ENCODE results near the gene TSPAN18.
A peak's percentile ranks its signal among the peaks of the same experiment; 100 is the strongest.

Gene TSPAN18, protein sequence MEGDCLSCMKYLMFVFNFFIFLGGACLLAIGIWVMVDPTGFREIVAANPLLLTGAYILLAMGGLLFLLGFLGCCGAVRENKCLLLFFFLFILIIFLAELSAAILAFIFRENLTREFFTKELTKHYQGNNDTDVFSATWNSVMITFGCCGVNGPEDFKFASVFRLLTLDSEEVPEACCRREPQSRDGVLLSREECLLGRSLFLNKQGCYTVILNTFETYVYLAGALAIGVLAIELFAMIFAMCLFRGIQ

DNA sequence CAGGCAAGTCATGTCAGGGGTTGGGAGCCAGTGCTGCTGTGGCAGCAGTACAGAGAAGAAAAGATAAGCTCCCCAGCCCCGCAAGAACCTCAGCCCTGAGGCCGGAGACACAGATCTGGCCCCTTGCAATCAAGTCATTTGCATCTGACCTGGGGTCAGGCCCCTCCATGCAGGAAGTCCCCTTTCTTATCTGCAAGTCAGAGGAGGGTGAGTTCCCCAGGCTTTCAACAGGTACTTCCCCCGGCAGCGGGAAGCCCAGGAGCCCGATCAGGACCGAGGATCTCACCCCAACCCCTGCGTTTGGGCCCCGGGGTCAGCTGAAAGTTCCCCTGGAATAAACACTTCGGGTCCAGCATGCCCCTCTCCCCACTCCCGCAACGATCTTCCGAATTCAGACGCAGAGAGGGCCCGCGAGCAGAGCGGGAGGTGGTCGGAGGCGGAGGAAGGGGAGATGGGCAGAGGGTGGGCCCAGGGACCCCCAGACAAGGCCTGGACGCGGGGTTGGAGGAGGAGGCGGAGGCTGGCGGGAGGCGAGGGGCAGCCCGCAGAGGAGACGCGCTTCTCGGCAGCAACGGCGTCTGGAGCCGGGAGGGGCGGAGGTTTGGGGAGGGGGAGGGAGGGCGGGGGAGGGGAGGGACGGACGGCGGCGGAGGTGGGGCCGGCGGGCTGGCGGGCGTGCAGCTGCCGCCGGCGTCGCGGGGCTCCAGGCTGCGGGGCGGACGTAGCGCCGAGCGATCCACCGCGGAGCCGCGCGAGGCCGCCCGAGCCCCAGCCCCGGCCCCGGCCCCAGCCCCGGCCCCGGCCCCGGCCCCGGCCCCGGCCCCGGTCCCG, at the start of gene TSPAN18:
TSPAN18 (plus strand) TSS at position 680 of the 831 bp plus-strand sequence. CDS start 179,455 bp downstream, outside the sequence.
- DNase-seq: peak in 1 of 2 donors; percentile 58

DNA sequence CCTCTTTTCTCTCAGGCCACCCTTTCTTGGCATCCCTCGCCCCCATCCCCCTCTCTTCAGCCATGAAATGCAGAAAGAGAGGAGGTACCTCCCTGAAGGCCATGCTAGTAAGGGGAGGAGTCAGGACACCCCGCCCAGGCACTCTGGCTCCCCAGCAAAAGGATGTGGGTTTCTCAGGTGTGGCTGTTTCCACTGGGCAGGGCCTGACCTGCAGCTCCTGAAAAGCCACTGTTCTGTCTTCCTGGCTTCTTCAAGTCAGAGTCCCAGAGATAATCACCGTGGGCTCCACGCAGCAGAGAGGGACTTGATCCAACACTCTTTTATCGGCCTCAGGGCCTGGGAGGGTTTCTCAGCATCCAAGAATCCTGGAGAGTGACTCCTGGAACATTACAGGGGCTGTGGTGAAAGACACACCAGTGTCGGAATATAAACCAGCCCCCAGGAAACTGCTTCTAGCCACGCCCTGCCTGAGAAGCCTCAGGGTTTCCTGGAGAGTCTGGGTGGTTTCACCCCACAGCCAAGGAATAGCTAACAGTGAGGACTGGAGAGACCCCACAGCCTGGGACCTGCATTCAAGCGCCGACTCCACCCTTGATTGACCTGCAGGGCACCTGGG, 45.7 kb upstream of the TSPAN18 start:
- no peak for DNase-seq

DNA sequence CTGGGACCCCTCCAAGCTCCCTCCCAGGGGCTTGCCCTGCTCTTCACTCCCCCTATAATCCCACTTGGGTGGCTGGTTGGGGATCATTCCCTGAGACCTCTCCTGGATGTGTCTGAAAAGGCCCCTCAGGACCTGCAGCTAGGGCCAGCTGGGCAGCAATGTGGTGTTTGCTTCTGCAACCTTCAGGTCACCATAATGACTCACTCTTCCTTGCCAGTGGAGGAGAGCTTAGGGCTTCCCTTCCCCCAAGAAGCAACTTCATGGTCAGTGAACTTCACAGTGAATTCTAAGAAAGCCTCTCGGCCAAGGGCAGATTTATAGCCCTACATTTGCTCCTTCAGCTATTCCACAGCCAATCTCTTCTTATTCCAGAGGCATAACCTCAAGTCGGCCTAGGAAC, 45.1 kb upstream of the TSPAN18 start:
- no peak for DNase-seq

DNA sequence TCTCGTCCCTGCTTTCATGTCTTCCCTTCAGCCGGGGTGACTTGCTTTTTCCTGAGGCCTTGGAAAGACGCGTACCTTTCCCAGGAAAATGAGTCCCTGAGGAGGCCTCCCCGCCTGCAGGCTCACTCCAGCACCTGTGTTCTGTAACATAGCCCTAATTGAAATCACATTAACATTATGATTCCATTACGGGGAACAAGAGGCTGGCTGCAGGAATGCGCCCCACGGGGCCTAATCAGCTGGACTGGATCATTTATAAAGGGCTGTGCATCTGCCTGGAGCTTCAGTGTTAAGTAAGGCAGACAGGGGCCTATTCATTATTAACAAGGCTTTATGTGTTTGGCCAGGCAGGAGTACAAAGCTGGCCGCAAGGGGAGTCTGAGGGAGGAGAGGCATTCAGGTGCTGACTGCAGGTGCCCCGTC, 41.9 kb upstream of the TSPAN18 start:
- no peak for DNase-seq

DNA sequence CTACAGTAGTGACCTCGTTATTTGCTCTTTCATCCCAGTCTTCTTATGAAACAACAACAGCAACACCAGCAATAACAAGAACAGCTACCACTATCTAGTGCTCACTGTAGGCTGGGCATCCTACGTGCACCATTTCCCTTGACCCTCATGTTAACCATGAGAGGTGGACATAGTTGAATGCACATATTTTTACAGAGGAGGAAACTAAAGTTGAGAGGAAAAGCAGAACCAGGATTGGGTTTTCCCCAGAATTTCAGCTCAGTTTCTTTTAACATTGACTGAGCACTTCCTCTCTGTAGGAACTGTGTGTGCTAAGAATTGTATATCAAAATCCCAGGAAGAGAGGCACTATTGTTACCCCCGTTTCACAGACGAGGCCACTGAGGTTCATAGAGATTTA, 39.4 kb upstream of the TSPAN18 start:
- peak; percentile 69 to 73 for DNase-seq

DNA sequence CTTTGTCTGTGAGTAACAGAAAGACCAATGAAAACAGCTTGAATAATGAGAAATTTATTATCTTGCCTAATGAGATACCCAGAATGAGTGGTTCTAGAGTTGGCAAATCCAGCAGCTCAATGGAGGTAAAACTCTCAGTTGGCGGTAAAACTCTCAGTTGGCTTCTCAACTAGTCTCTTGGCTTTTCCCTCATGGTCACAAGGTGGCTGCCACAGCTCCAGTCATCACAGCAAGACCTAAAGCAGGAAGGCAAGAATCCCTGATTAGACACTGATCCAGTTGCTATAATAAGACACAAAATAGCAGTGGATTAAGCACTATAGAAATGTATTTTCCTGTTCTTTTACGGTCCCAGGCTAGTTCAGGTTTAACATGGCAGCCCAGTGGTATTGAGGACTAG, 37.5 kb upstream of the TSPAN18 start:
- no peak for DNase-seq

DNA sequence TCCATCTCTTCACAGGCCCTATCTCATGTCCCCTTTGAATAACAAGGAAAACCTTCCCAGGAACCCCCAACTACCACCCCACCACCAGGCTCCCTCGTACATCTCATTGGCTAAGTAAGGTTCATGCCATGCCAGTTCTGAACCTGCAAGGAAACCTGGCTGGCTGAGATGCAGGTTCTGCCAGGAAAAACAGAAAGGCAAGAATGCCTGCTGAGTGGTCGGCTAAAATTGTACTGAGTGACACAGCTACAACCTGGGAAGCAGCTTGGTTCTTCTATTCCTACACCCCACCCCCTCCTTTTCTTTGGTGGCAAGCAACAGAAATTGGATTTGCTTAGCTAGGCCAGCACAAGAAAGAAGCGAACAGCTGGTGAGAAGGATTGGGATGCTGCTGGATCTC, 36.1 kb upstream of the TSPAN18 start:
- DNase-seq: no peak

DNA sequence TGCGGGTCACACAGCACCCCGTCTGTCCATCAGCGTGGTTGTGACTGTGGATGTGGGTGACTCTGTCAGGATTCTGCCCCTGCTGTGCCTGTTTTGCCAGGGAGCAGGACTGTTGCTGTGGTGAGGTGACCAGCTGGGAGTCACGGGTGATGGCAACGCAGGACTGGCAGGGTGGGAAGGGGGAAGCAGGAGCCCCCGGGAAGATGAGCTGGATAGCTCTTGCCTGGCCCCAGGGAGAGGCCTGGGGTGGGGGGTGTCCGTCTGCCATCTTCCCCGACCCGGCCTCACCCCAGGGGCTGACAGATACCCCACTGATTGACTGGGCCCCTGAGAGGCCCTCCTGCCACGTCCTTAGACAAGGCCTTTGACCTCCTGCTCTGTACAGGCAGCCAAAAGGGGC, 34.3 kb upstream of the TSPAN18 start:
- no peak for DNase-seq

DNA sequence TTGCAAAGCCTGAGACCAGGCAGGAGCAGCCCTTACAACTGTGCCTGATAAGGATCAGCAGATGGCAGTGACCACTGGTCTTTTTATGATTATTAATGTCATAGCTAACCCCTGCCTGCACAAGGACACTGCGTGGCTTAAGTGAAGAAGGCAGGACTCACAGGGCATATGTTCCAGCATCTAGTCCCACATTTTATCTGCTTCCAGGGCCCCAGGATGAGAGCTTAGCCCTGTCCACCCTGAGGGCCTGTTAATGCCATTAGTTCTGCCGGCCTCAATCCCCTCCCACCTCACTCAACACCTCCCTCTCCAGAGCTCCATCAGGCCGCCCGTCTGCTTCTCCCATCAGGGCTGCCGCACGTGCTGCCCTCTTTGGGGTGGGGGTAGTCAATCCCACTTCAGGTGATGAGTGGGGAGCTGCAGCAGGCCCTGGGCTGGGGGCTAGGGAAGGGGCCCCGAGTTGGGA, 33.1 kb upstream of the TSPAN18 start:
- no peak for DNase-seq

DNA sequence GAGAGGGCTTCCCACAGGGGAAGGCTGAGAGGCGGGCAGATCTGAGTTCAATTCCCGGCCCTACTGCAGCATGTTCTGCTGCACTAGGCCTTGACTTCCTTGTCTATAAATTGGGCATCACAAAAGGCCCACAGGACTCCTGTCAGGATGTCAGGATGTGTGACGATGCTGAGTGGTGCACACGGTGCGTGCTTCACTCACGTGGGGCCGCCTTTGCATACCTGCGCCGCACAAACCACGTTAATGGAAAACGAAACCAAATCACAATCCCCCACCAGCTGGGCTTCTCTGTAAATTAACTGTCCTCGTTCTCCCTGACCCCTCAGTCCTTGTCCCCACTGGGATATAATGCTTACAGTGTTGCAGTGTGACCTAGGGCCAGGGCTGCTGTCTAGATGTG, 32.3 kb upstream of the TSPAN18 start:
- no peak for DNase-seq

DNA sequence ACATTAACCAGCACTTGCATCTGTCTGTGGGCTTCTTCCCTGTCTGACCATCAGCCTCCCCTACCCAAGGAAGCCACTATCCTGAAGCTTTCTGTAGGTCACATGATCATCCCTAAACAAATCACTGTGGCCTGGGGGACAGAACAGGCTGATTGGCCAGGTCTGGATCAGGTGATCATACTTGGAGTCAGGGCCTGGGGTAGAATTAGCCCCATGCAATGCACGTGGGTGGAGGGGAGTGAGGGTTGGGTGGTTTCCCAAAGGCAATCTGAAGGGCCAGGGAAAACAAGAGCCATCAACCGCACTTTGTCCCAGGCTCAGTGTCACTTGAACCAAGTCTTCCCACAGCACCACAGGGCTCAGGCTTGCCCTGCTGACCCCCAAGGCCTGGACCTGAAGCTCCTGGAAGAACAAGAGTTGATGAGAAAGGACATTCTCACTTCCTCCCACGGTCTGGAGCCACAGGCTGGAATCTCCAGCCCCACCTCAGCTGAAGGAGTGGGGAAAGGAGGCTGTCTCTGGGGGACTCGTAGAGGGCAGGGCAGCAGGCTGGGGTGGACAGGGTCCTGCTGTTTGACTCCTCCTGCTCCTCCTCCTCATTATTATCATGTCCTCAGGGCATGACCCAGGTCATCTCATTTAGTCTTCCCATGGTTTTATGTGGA, 31.5 kb upstream of the TSPAN18 start:
- DNase-seq: peak; percentile 6 to 52

DNA sequence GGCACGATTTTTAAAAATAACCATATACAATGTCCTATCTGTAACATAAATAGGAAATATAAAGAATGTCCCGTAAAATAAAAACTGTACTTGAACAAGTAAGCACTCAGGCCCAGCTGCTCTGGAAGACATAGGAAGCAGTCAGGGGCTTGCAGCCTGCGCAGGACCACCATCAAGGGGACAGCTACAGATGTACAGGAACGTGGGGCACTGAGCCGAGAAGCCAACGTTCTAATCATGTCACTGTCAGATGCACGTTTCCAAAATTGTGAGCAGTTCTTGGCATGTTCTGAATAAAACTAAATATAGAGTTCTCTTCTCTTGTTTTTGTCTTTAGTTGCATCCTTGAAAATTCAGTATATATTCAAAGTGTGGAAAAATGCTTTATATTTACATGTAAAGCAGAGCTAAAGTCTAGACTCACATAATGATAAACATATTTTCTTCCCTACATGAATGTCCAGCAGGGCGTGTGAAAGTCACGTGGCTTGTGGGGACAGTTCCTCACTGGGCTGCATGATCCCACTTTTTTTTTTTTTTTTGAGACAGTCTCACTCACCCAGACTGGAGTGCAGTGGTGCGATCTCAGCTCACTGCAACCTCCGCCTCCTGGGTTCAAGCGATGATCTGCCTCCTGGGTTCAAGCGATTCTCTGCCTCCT, 28.4 kb upstream of the TSPAN18 start:
- DNase-seq: no peak

DNA sequence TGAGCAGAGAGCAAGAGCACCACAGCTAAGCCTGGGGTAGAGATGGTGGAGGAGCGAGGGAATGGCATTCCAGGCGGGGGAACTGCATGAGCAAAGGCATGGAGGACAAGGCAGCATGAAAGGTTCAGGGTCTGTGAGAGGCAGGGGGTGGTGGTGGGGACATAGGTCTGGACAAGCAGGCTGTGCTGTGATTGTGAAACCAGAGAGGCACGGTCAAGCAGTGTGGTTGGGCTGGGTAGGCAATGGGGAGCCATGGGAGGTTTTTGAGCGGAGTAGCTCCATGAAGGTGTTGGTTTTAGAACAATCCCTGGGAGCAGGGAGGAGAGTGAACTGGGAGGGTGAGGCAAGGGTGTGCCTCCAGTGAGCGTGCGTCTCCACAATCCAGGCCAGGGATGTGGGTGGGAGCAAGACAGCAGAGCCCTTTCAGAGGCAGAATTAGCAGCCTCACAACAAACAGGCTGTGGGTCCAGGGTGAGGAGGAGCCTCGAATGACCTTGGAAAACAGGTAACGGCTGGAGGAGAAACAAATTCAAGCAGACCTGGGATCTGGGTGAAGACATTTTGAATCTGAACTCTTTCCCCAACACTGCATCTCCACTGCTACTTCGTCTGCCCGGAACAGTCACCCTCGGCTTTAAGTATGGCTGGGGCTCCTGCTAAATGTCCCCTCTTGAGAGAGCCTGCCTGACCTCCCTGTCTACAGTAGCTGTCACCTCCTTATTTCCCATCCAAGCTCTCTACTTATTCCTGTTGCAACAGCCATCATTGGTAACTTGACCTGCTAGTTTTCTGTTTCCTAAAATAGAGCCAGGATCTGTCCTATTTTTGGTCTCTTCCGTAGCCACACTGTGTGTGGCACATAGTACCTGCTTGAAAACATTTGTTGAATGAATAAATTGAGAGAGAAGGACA, 27.0 kb upstream of the TSPAN18 start:
- DNase-seq: no peak

DNA sequence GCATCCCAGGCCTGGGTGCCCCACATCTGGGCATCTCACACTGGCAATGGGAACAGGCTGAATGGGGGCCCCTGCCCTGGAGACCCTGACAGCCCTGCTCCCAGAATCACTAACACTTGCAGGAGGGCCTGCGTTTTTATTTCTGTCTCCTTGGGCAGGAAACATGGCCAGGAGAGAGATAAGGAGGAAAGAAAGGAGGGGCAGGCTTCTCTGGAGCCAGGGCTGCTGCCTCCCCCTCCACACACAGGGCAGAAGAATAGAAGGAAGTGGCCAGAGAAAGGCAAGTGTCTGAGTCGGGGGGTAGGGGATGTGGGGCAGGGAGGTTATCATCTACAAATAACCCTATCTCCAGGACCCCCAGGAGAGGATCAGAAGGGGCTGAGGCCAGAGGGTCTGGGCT, 25.5 kb upstream of the TSPAN18 start:
- no peak for DNase-seq

DNA sequence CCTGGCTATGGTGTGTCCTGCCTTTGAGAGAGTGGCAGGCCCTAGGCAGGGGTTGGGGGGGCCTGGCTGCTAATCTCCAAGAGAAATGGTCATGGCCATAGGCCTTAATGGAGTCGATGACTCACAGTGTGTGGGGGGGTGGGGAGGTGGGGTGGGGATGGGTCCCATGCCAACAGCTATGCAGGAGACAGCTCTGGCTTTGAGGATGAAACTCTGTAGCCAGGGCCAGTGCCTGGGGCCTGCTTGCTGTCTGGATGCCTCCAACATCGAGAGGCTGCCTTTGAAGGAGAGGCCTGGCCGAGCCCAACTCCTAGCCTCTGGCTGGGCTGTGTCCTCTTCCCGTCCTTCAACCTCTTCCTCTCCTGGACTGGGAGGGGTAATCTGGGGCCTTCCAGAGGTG, 23.9 kb upstream of the TSPAN18 start:
- DNase-seq: no peak

DNA sequence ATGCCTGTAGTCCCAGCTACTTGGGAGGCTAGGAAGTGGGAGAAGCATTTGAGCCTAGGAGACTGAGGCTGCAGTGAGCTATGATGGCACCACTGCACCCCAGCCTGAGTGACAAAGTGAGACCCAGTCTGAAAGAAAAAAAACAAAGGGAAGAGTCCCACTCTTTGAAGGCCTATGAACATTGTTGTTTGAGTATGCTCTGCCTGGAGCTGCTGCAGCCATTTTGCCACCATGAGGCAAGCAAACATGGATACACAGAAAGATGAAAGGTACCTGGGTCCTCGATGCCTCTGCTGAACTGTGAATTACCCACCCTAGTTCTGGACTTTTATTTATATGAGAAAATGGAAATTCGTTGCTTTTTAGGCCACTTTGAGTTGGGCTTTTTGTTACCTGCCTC, 19.7 kb upstream of the TSPAN18 start:
- no peak for DNase-seq

DNA sequence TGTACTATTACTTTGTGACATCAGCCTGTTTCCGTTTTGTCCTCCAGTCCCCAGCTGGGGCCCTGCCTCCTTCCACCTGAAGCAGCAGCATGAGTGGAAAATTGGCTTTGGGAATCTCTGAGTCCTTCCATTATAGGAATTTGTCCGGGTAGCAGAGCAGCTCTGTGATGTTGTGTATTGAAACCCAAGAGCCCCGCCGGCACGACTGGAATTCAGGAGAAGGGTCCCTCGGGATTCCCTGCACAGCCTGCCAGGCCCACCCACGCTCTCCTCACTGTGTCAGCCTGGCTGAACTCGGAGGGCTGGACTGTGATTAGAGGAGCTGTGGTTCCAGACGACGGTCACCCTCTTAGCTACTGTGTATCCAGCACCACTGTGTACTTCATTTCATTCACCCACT, 18.8 kb upstream of the TSPAN18 start:
- DNase-seq: no peak

DNA sequence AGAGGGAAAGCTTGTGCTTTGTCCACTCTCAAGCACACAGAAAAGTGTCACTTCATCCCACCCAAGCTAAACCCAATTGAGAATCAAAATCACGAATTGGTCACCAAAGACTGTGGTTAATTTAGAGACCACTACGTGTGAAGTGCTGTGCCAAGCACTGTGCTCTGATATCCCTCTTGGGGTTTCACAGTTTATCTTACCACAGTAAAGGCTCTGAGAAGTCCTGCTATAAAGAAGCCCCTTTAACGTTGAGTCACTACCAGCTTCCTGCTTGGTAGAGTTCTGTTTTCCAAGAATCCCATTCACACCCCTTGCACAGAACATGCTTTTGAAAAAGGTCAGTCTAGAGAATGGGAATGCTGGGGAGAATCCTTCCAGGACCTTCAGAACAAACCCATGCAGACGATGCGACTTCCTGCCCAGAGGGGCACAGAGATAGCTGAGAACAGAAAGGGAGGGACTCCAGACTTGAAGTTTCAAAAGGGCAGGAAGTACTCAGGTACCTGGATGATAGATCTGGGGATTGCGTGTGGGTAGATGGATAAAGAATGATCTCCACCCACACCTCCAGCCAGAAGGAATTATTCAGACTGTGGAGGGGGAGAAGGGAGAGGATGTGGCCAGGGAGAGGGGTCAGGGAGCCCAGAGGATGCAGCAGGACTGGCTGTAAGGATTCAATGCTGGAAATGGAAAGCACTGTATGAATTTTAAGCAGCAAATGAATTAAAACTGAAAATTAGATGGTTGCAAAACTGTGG, 18.1 kb upstream of the TSPAN18 start:
- no peak for DNase-seq

DNA sequence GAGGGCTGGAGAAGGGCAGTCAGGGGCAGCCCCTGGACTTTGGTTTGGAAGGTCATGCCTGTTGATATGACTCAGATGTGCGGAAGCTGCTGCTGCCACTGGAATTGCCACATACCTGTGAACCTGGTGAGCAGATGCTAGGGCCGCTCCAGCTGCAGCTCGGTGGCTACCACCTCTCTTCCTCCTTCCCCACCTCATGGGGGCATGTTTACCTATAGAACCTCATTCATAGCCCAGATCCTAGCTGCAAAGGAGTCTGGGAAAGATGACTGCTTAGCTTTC, 17.5 kb upstream of the TSPAN18 start:
- no peak for DNase-seq

DNA sequence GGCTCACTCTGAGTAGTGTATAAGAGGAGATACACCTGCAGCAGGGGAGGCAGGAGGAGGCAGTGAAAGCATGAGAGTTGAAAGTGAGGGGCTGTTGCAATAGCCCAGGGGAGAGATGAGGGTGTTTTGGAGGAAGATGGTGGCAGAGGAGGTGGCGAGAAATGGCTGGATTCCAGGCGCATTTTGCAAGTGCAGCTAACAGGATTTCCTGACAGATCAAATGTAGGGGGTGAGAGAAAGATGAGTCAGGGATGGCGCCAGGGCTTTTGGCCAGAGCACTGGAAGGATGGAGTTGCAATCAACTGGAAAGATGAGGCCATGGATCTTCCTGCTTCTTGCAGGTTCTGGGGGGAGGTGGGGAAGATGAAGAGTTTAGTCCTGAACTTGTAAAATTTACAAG, 16.8 kb upstream of the TSPAN18 start:
- DNase-seq: no peak

DNA sequence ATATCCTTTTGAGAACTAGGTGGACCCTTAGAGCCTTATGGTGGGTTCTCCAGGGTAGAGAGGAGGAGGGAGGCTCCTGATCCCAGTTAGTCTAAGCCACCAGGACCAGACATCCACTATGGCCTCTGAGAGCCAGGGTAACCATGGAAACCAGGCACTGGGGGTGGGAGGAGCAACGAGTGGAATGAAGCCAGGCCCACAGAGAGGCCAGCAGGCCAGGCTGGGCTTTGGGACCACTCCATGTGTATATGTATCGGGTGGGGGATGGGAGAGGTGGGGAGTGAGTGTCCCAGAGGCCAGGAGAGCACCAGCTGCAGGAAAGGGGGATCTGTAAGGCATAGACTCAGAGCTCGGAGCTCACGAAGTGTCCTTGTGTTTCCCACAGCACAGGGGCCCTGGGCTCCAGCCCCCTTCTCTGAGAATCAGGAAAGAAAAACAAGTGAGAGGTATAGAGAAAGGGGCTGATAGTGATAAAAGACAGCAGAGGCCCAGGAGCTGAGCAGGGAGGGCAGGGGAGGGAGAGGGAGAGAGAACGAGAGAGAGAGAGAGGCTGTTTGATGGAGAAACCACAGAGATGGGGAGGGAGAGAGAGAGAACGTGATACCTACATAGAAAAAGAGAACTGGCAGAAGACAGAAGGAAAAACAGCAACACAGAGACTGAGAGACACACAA, 15.5 kb upstream of the TSPAN18 start:
- no peak for DNase-seq
